Stimulated activated CD8-positive, alpha-beta memory T cell treated with anti-CD3 and anti-CD28 coated beads, Interleukin-15, amount 100 ng/mL, for 24 hours (primary cell): ENCODE measurements around the gene UGT1A7.

Source experiments
- DNase-seq: peaks from one replicate; pipeline ENCODE4 v3.0.0-alpha.2; 2020; ENCODE audit warnings: low read depth

Gene UGT1A7

GRCh38 chr2:233818639-233819621, 137.2 kb downstream of the UGT1A7 start:
- DNase-seq = no peak

- no peak for DNase-seq
Measured at GRCh38 chr2:233819884-233820773, 138.4 kb downstream of the UGT1A7 start.

GRCh38 chr2:233820774-233821105, 139.0 kb downstream of the UGT1A7 start:
- DNase-seq = no peak

DNA sequence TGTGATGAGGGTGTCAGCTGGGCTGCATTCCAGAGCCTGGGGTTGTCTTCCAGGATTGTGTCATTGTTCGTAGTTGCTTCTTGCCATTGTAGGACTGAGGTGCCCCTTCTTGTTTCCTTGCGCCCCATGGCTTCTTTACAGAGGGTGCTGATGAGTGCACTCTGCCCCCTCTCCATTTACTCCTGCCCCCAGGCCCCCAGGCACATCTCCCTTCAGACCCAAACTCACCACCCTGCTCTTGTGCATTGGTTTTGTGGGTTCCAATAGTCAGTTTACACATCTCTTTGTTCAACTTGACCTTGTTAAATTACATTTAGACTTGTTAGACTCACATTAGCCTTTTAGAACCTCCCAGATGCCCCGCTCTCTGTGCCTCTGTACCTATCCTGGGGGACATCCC, 139.5 kb downstream of the UGT1A7 start:
- no peak for DNase-seq

- DNase-seq = no peak
Measured at GRCh38 chr2:233821709-233822100, 140.0 kb downstream of the UGT1A7 start.

- no peak for DNase-seq
Measured at GRCh38 chr2:233822101-233822771, 140.5 kb downstream of the UGT1A7 start.
